HG03521 (cell line): Measurements from ENCODE around the gene CCDC116.

Source experiments
- ATAC-seq: cut with Tn5 transposase; IDR thresholded peaks from one replicate; pipeline ENCODE4 v1.9.1; 2021; ENCODE audit warnings: mild to moderate bottlenecking, moderate library complexity; ENCODE audit not compliant: unreplicated experiment

CCDC116 gene

GRCh38 chr22:21680830-21681565, 48.4 kb downstream of the CCDC116 start:
- no peak for ATAC-seq

- no peak for ATAC-seq
Measured at GRCh38 chr22:21681566-21682370, 49.2 kb downstream of the CCDC116 start.

- no peak for ATAC-seq
Measured at GRCh38 chr22:21682385-21683175, 50.0 kb downstream of the CCDC116 start.

- ATAC-seq = no peak
Measured at GRCh38 chr22:21683401-21683811, 50.8 kb downstream of the CCDC116 start.

- no peak for ATAC-seq
Measured at GRCh38 chr22:21684492-21685163, 52.1 kb downstream of the CCDC116 start.

GRCh38 chr22:21685164-21685513, 52.6 kb downstream of the CCDC116 start:
- ATAC-seq = no peak

- no peak for ATAC-seq
Measured at GRCh38 chr22:21686193-21686608, 53.6 kb downstream of the CCDC116 start.
